SK-N-SH treated with all-trans-retinoic acid at 6 μM for 48 hours (cell line): ENCODE measurements around the gene RFX4.

Experiments used
- ATAC-seq: fragments of 200-7000 bp; cut with Tn5 transposase; 3 replicates; pipeline ENCODE4 v1.9.1; 2020; ENCODE audit warnings: mild to moderate bottlenecking, moderate library complexity
- ARNTL ChIP-seq: fragments of 450-650 bp; formaldehyde crosslinking; IDR thresholded peaks from 2 replicates; pipeline ENCODE4 v1.5.0; 2020; ENCODE audit warnings: low read depth, mild to moderate bottlenecking, moderate library complexity, borderline replicate concordance
- BACH2 ChIP-seq: fragments of 250-450 bp; sonication (Bioruptor Pico); IDR thresholded peaks from 2 replicates; pipeline ENCODE4 v1.9.0; 2021; ENCODE audit warnings: mild to moderate bottlenecking, borderline replicate concordance
- CREB5 ChIP-seq: fragments of 250-450 bp; sonication (Bioruptor Pico); IDR thresholded peaks from 2 replicates; pipeline ENCODE4 v1.5.1; 2020; ENCODE audit warnings: low read depth, mild to moderate bottlenecking, moderate library complexity
- CSDC2 ChIP-seq: fragments of 250-450 bp; sonication (Bioruptor Pico); IDR thresholded peaks from 2 replicates; pipeline ENCODE4 v1.5.0; 2020; ENCODE audit warnings: mild to moderate bottlenecking, moderate library complexity
- CSRNP3 ChIP-seq: fragments of 250-450 bp; sonication (Bioruptor Pico); IDR thresholded peaks from 2 replicates; pipeline ENCODE4 v1.5.1; 2021; ENCODE audit warnings: mild to moderate bottlenecking, moderate library complexity
- ESRRG ChIP-seq: fragments of 250-450 bp; sonication (Bioruptor Pico); IDR thresholded peaks from 2 replicates; pipeline ENCODE4 v1.6.1; 2021; ENCODE audit warnings: mild to moderate bottlenecking
- GLIS3 ChIP-seq: fragments of 250-450 bp; sonication (Bioruptor Pico); IDR thresholded peaks from 2 replicates; pipeline ENCODE4 v1.5.0; 2020; ENCODE audit warnings: mild to moderate bottlenecking, moderate library complexity
- ISL1 ChIP-seq: fragments of 250-450 bp; sonication (Bioruptor Pico); IDR thresholded peaks from 2 replicates; pipeline ENCODE4 v2.1.2; 2022; ENCODE audit warnings: mild to moderate bottlenecking, moderate library complexity
- OSR1 ChIP-seq: fragments of 250-450 bp; sonication (Bioruptor Pico); IDR thresholded peaks from 2 replicates; pipeline ENCODE4 v1.8.0; 2022; ENCODE audit warnings: moderate library complexity, mild to moderate bottlenecking, inconsistent platforms
- PATZ1 ChIP-seq: fragments of 250-450 bp; sonication (Bioruptor Pico); IDR thresholded peaks from 2 replicates; pipeline ENCODE4 v1.8.0; 2020; ENCODE audit warnings: mild to moderate bottlenecking, moderate library complexity, borderline replicate concordance
- PPARA ChIP-seq: fragments of 250-450 bp; sonication (Bioruptor Pico); IDR thresholded peaks from 2 replicates; pipeline ENCODE4 v1.5.0; 2020; ENCODE audit warnings: mild to moderate bottlenecking, borderline replicate concordance
- RARB ChIP-seq: fragments of 250-450 bp; sonication (Bioruptor Pico); IDR thresholded peaks from 2 replicates; pipeline ENCODE4 v1.8.0; 2021; ENCODE audit warnings: mild to moderate bottlenecking, moderate library complexity
- SNAI2 ChIP-seq: fragments of 250-450 bp; sonication (Bioruptor Pico); IDR thresholded peaks from 2 replicates; pipeline ENCODE4 v1.5.0; 2020; ENCODE audit warnings: mild to moderate bottlenecking, moderate library complexity
- TCF4 ChIP-seq: fragments of 250-450 bp; sonication (Bioruptor Pico); IDR thresholded peaks from 2 replicates; pipeline ENCODE4 v1.8.0; 2021; ENCODE audit warnings: mild to moderate bottlenecking, moderate library complexity, borderline replicate concordance
- ZFP3 ChIP-seq: fragments of 250-450 bp; sonication (Bioruptor Pico); IDR thresholded peaks from 2 replicates; pipeline ENCODE4 v1.5.0; 2020; ENCODE audit warnings: mild to moderate bottlenecking, moderate library complexity
- ZFP30 ChIP-seq: fragments of 450-650 bp; formaldehyde crosslinking; IDR thresholded peaks from 2 replicates; pipeline ENCODE4 v1.5.0; 2022; ENCODE audit warnings: mild to moderate bottlenecking, moderate library complexity
- ZNF565 ChIP-seq: fragments of 450-650 bp; formaldehyde crosslinking; conservative IDR thresholded peaks from 2 replicates; pipeline ENCODE4 v1.5.0; 2020; ENCODE audit warnings: low read depth, mild to moderate bottlenecking, moderate library complexity
- ZNF8 ChIP-seq: fragments of 450-650 bp; formaldehyde crosslinking; IDR thresholded peaks from 2 replicates; pipeline ENCODE4 v1.5.0; 2020; ENCODE audit warnings: mild to moderate bottlenecking, moderate library complexity

The RFX4 gene

GRCh38 chr12:106767206-106767605 is 184.4 kb downstream of the RFX4 start:
- TF ChIP-seq ESRRG (CRISPR knock-in tag) = no peak
- no peak for TF ChIP-seq RARB (CRISPR knock-in tag)
- no peak for TF ChIP-seq ARNTL (CRISPR knock-in tag)
- TF ChIP-seq TCF4 (CRISPR knock-in tag) = no peak
- no peak for TF ChIP-seq CSRNP3 (CRISPR knock-in tag)
- TF ChIP-seq SNAI2 = no peak
- no peak for TF ChIP-seq CREB5
- TF ChIP-seq OSR1 = no peak
- TF ChIP-seq ZFP3 = no peak
- TF ChIP-seq BACH2 (CRISPR knock-in tag) = no peak
- no peak for TF ChIP-seq ZNF8 (CRISPR knock-in tag)
- TF ChIP-seq ZFP30 (CRISPR knock-in tag) = no peak
- no peak for TF ChIP-seq CSDC2 (CRISPR knock-in tag)
- no peak for TF ChIP-seq ISL1 (CRISPR knock-in tag)
- TF ChIP-seq PATZ1 (CRISPR knock-in tag) = no peak
- TF ChIP-seq, all 23 proteins: peak for 0
- no peak for ATAC-seq

- ATAC-seq = no peak
- TF ChIP-seq ZNF565 (CRISPR knock-in tag) (no peak), PATZ1 (CRISPR knock-in tag) (no peak), GLIS3 (CRISPR knock-in tag) (no peak), ZNF8 (CRISPR knock-in tag) (no peak), PPARA (CRISPR knock-in tag) (no peak), TCF4 (CRISPR knock-in tag) (no peak), ZFP30 (CRISPR knock-in tag) (no peak), ZFP3 (no peak)
Measured at GRCh38 chr12:106767954-106768822, 185.4 kb downstream of the RFX4 start.

GRCh38 chr12:106769078-106769477 is 186.3 kb downstream of the RFX4 start:
- no peak for TF ChIP-seq PATZ1 (CRISPR knock-in tag)
- no peak for ATAC-seq

GRCh38 chr12:106769546-106769945 is 186.7 kb downstream of the RFX4 start:
- ATAC-seq = no peak
- TF ChIP-seq PATZ1 (CRISPR knock-in tag) (no peak), TCF4 (CRISPR knock-in tag) (no peak), ESRRG (CRISPR knock-in tag) (no peak)
